Measurements from ENCODE around the gene MBD3L3. TPM values are rescaled to one million over a fixed set of nuclear protein-coding genes. Genes with fewer than 3 reads are reported as not detected.

The MBD3L3 gene
- polyA plus RNA-seq, 3 donors, result not detected

DNA sequence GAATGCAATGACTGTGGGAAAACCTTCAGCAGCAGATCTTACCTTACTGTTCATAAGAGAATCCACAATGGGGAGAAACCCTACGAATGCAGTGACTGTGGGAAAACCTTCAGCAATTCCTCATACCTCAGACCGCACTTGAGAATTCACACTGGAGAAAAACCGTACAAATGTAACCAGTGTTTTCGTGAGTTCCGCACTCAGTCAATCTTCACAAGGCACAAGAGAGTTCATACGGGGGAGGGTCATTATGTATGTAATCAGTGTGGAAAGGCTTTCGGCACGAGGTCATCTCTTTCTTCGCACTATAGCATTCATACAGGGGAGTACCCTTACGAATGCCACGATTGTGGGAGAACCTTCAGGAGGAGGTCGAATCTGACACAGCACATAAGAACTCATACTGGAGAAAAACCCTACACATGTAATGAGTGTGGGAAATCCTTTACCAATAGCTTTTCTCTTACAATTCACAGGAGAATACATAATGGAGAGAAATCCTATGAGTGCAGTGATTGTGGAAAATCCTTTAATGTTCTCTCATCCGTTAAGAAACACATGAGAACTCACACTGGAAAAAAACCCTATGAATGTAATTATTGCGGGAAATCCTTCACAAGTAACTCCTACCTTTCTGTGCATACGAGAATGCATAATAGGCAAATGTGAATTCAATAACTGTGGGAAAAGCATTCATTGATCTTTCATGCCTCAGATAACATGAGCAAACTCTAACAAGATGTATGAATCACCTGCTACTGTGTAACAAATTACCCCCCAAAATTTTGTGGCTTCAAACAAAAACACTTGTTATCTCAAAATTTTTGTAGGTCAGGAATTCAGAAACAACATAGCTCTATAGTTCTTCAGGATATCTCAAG is 24.8 kb upstream of the MBD3L3 start:
- H3K79me2 ChIP-seq (ENCODE audit: insufficient read depth, low read length), result peaks cover 4% of the 10 kb centered on the region
- Mint-ChIP-seq H3K4me3 (no peak overlapping the region), H3K36me3 (peaks cover 54 to 64% of the 10 kb centered on the region in 2 donors), H3K27ac (no peak overlapping the region), H3K9me3 (peaks cover 52 to 99% (median 98%) of the 10 kb centered on the region in 7 donors), H3K4me1 (no peaks in the 10 kb centered on the region), H3K27me3 (ENCODE audit: low read depth in 3 of 3) (peaks cover 0 to 2% (median 0%) of the 10 kb centered on the region in 3 donors)
- no CpG with 5 or more reads among the region's 15 CpGs for WGBS (ENCODE audit: insufficient coverage)
- H3K4me3 ChIP-seq (replicated peaks in 1 of 3; ENCODE audit: low read depth in 2 of 3, low read length in 3 of 3), result peak overlapping the region in 1 of 3 experiments; percentile 26
- TF ChIP-seq, protein P1, sequence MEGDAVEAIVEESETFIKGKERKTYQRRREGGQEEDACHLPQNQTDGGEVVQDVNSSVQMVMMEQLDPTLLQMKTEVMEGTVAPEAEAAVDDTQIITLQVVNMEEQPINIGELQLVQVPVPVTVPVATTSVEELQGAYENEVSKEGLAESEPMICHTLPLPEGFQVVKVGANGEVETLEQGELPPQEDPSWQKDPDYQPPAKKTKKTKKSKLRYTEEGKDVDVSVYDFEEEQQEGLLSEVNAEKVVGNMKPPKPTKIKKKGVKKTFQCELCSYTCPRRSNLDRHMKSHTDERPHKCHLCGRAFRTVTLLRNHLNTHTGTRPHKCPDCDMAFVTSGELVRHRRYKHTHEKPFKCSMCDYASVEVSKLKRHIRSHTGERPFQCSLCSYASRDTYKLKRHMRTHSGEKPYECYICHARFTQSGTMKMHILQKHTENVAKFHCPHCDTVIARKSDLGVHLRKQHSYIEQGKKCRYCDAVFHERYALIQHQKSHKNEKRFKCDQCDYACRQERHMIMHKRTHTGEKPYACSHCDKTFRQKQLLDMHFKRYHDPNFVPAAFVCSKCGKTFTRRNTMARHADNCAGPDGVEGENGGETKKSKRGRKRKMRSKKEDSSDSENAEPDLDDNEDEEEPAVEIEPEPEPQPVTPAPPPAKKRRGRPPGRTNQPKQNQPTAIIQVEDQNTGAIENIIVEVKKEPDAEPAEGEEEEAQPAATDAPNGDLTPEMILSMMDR (IDR thresholded peaks at IDR 0.05), result no peak
- H3K27me3 ChIP-seq (ENCODE audit: control insufficient read depth in 2 of 2, insufficient read depth in 2 of 2, low read length in 2 of 2), result no peaks in the 10 kb centered on the region
- H3K36me3 ChIP-seq (replicated peaks in 1 of 2; ENCODE audit: control insufficient read depth in 1 of 2, insufficient read depth in 2 of 2, low read length in 2 of 2), result peaks cover 57 to 66% of the 10 kb centered on the region in 2 donors
- DNase-seq, result no peak
- no peaks in the 10 kb centered on the region for H4K20me1 ChIP-seq (ENCODE audit: insufficient read depth, low read length)
- H3K9ac ChIP-seq (ENCODE audit: insufficient read depth, low read length, poor library complexity, severe bottlenecking), result no peak overlapping the region
- H3K4me1 ChIP-seq (ENCODE audit: control insufficient read depth in 1 of 2, insufficient read depth in 2 of 2, low read length in 2 of 2), result no peaks in the 10 kb centered on the region
- H2AFZ ChIP-seq (ENCODE audit: insufficient read depth, low read depth, low read length, poor library complexity, severe bottlenecking), result no peak overlapping the region
- peaks cover 84 to 100% of the 10 kb centered on the region in 2 donors for H3K9me3 ChIP-seq (replicated peaks in 1 of 2; ENCODE audit: control insufficient read depth in 1 of 2, insufficient read depth in 1 of 2, low read length in 2 of 2)
- no peak overlapping the region for H3K27ac ChIP-seq (ENCODE audit: low read depth in 1 of 2, low read length in 2 of 2)
- H3K4me2 ChIP-seq (replicated peaks; ENCODE audit: extremely low read depth, low read length, poor library complexity, severe bottlenecking), result no peak overlapping the region
- intact Hi-C loops (cut with micrococcal nuclease), result no loop called here

DNA sequence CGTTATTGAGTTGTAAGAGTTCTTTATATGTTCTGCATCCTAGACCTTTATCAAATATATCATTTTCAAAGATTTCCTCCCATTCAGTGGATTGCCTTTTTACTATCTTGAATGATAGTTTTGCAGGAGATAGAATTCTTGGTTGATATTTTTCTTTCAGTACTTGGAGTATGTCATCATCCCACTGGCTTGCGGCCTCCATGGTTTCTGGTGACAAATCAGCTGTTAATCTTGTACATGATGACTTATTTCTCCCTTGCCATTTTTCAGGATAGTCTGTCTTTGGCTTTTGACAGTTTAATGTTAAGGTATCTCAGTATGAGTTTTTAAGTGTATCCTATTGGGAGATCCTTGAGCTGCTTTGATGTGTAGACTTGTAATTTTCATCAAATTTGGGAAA is 19.5 kb upstream of the MBD3L3 start:
- H3K27me3 Mint-ChIP-seq (ENCODE audit: low read depth in 3 of 3), result peaks cover 0 to 2% (median 0%) of the 10 kb centered on the region in 3 donors
- no peak overlapping the region for H3K27ac Mint-ChIP-seq
- peaks cover 71 to 95% (median 90%) of the 10 kb centered on the region in 7 donors for H3K9me3 Mint-ChIP-seq
- no peak overlapping the region for H3K4me3 Mint-ChIP-seq
- Histone ChIP-seq H3K4me1 (ENCODE audit: control insufficient read depth in 1 of 2, insufficient read depth in 2 of 2, low read length in 2 of 2) (no peaks in the 10 kb centered on the region), H3K79me2 (ENCODE audit: insufficient read depth, low read length) (peaks cover 4% of the 10 kb centered on the region), H3K9me3 (replicated peaks in 1 of 2; ENCODE audit: control insufficient read depth in 1 of 2, insufficient read depth in 1 of 2, low read length in 2 of 2) (peaks cover 80 to 87% of the 10 kb centered on the region in 2 donors), H3K36me3 (replicated peaks in 1 of 2; ENCODE audit: control insufficient read depth in 1 of 2, insufficient read depth in 2 of 2, low read length in 2 of 2) (peaks cover 97 to 100% of the 10 kb centered on the region in 2 donors), H4K20me1 (ENCODE audit: insufficient read depth, low read length) (no peaks in the 10 kb centered on the region), H2AFZ (ENCODE audit: insufficient read depth, low read depth, low read length, poor library complexity, severe bottlenecking) (no peak overlapping the region), H3K4me2 (replicated peaks; ENCODE audit: extremely low read depth, low read length, poor library complexity, severe bottlenecking) (no peak overlapping the region), H3K27me3 (ENCODE audit: control insufficient read depth in 2 of 2, insufficient read depth in 2 of 2, low read length in 2 of 2) (no peaks in the 10 kb centered on the region), H3K9ac (ENCODE audit: insufficient read depth, low read length, poor library complexity, severe bottlenecking) (no peak overlapping the region), H3K27ac (ENCODE audit: low read depth in 1 of 2, low read length in 2 of 2) (no peak overlapping the region), H3K4me3 (replicated peaks in 1 of 3; ENCODE audit: low read depth in 2 of 3, low read length in 3 of 3) (peak overlapping the region in 1 of 3 experiments; percentile 38)
- TF ChIP-seq, protein P1 (IDR thresholded peaks at IDR 0.05), result no peak
- intact Hi-C loops (cut with micrococcal nuclease), result no loop called here
- no CpG with 5 or more reads among the region's 2 CpGs for whole genome bisulfite sequencing (ENCODE audit: insufficient coverage)
- no peaks in the 10 kb centered on the region for H3K4me1 Mint-ChIP-seq
- no peak for DNase-seq
- H3K36me3 Mint-ChIP-seq, result peaks cover 90 to 100% of the 10 kb centered on the region in 2 donors
